ENCODE data around the gene ZBTB20.

DNA sequence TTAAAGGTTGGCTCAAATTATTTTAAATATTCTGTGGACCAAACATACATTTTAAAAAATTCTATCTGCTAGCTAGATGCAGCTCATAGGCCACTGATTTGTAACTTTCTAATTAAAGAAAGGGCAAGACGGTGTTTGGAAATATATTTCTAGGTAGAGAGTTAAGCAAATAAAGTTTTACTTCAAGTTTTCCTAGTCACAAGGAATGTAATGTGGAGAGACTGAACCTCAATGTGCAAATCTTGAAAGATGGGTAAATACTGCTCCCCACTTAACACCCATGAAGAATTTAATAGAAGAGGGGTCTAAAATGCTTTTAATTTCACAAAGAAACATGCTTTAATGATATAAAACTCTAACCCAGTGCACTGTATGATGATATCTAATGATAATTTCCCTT is 678.0 kb downstream of the ZBTB20 start:
- TF ChIP-seq ZBTB33 (IDR thresholded peaks at IDR 0.05) (no peak), HNF4A (conservative IDR thresholded peaks at IDR 0.05) (no peak), TAF1 (conservative IDR thresholded peaks at IDR 0.05) (no peak), RAD21 (IDR thresholded peaks at IDR 0.05) (no peak), GABPA (IDR thresholded peaks at IDR 0.05 in 1 of 2, conservative IDR thresholded peaks at IDR 0.05 in 1 of 2) (no peak)
- TF ChIP-seq, protein P1, sequence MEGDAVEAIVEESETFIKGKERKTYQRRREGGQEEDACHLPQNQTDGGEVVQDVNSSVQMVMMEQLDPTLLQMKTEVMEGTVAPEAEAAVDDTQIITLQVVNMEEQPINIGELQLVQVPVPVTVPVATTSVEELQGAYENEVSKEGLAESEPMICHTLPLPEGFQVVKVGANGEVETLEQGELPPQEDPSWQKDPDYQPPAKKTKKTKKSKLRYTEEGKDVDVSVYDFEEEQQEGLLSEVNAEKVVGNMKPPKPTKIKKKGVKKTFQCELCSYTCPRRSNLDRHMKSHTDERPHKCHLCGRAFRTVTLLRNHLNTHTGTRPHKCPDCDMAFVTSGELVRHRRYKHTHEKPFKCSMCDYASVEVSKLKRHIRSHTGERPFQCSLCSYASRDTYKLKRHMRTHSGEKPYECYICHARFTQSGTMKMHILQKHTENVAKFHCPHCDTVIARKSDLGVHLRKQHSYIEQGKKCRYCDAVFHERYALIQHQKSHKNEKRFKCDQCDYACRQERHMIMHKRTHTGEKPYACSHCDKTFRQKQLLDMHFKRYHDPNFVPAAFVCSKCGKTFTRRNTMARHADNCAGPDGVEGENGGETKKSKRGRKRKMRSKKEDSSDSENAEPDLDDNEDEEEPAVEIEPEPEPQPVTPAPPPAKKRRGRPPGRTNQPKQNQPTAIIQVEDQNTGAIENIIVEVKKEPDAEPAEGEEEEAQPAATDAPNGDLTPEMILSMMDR (IDR thresholded peaks at IDR 0.05; ENCODE audit: low read depth, low read length, missing input control) = no peak
- TF ChIP-seq, protein P2, sequence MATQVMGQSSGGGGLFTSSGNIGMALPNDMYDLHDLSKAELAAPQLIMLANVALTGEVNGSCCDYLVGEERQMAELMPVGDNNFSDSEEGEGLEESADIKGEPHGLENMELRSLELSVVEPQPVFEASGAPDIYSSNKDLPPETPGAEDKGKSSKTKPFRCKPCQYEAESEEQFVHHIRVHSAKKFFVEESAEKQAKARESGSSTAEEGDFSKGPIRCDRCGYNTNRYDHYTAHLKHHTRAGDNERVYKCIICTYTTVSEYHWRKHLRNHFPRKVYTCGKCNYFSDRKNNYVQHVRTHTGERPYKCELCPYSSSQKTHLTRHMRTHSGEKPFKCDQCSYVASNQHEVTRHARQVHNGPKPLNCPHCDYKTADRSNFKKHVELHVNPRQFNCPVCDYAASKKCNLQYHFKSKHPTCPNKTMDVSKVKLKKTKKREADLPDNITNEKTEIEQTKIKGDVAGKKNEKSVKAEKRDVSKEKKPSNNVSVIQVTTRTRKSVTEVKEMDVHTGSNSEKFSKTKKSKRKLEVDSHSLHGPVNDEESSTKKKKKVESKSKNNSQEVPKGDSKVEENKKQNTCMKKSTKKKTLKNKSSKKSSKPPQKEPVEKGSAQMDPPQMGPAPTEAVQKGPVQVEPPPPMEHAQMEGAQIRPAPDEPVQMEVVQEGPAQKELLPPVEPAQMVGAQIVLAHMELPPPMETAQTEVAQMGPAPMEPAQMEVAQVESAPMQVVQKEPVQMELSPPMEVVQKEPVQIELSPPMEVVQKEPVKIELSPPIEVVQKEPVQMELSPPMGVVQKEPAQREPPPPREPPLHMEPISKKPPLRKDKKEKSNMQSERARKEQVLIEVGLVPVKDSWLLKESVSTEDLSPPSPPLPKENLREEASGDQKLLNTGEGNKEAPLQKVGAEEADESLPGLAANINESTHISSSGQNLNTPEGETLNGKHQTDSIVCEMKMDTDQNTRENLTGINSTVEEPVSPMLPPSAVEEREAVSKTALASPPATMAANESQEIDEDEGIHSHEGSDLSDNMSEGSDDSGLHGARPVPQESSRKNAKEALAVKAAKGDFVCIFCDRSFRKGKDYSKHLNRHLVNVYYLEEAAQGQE (IDR thresholded peaks at IDR 0.05) = no peak

Data from liver (tissue), 3 donors.